GM12878 (cell line): Measurements from ENCODE around the gene CLCN7.

Experiments used
- EZH2 ChIP-seq: IDR thresholded peaks from 2 replicates; pipeline ENCODE4 v1.6.1; 2012; ENCODE audit warnings: low read depth, mild to moderate bottlenecking, control low read depth, inconsistent platforms, low read length, borderline replicate concordance; ENCODE audit not compliant: control insufficient read depth
- GATAD2B ChIP-seq: fragments of 450-650 bp; conservative IDR thresholded peaks from 2 replicates; pipeline ENCODE4 v1.6.1; 2017; ENCODE audit warnings: low read depth, mild to moderate bottlenecking, moderate library complexity
- MYC ChIP-seq: IDR thresholded peaks from 2 replicates; pipeline ENCODE4 v1.6.1; 2011; ENCODE audit warnings: mild to moderate bottlenecking, low read length, moderate library complexity, inconsistent platforms; ENCODE audit not compliant: insufficient read depth, insufficient replicate concordance, insufficient read length, severe bottlenecking
- TAF1 ChIP-seq: IDR thresholded peaks from 2 replicates; pipeline ENCODE4 v1.6.1; 2011; ENCODE audit warnings: mild to moderate bottlenecking, low read depth, low read length, borderline replicate concordance
- TF ChIP-seq, protein P1 (sequence below): IDR thresholded peaks from 2 replicates; pipeline ENCODE4 v1.6.1; 2012; ENCODE audit warnings: low read depth, low read length, improper control_type of control experiment
- TF ChIP-seq, protein P2 (sequence below), 3 experiments: IDR thresholded peaks in 2 of 3; conservative IDR thresholded peaks in 1 of 3; 2 replicates each; pipeline ENCODE4 v1.5.1; 2011; ENCODE audit warnings: low read depth in 3 of 3, low read length in 3 of 3, mild to moderate bottlenecking in 3 of 3, control low read depth in 2 of 3, moderate library complexity in 2 of 3, inconsistent platforms in 1 of 3, mixed read lengths in 1 of 3; ENCODE audit not compliant: control insufficient read depth in 2 of 3, insufficient read depth in 1 of 3; ENCODE audit errors: extremely low read depth in 1 of 3

DNA sequence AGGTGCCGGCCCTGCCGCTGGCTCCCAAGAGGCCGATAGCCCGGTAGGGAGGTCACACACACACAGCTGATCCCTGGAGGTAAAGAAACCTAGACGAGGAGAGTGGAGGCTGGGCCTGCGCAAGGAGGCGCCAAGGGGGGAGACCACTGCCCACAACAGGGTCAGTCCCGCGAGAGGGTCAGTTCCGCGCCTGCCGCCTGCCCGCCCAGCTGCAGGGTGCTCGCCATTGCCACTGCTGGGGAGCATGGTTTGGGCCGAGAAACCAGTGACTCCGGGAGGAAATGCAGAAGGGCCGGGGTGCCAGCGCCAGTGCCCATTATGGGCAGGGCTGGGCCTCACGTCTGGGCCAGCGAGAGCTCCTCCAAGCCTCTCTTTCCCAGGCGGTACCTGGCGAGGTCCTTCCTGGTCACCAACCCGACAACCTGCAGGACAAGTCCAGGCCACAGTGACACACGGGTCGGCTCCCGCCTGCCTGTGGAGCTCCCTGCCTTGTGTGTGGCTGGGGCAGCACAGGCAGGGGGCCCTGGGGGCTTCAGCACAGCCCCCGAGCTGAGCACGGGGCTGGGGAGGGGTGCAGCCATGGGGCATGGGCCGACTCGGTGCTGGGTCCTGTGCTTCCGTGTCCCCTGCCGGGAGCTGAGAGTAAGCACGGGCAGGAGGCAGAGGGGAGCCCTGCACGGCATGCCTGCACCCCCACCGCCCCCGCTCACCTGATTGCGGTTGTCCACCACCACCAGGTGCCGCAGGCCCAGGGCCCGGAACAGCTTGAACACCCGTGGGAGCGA, 28.3 kb downstream of the CLCN7 start:
- TF ChIP-seq, protein P1, sequence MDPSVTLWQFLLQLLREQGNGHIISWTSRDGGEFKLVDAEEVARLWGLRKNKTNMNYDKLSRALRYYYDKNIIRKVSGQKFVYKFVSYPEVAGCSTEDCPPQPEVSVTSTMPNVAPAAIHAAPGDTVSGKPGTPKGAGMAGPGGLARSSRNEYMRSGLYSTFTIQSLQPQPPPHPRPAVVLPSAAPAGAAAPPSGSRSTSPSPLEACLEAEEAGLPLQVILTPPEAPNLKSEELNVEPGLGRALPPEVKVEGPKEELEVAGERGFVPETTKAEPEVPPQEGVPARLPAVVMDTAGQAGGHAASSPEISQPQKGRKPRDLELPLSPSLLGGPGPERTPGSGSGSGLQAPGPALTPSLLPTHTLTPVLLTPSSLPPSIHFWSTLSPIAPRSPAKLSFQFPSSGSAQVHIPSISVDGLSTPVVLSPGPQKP: no peak
- TF ChIP-seq, protein P2, sequence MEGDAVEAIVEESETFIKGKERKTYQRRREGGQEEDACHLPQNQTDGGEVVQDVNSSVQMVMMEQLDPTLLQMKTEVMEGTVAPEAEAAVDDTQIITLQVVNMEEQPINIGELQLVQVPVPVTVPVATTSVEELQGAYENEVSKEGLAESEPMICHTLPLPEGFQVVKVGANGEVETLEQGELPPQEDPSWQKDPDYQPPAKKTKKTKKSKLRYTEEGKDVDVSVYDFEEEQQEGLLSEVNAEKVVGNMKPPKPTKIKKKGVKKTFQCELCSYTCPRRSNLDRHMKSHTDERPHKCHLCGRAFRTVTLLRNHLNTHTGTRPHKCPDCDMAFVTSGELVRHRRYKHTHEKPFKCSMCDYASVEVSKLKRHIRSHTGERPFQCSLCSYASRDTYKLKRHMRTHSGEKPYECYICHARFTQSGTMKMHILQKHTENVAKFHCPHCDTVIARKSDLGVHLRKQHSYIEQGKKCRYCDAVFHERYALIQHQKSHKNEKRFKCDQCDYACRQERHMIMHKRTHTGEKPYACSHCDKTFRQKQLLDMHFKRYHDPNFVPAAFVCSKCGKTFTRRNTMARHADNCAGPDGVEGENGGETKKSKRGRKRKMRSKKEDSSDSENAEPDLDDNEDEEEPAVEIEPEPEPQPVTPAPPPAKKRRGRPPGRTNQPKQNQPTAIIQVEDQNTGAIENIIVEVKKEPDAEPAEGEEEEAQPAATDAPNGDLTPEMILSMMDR (IDR thresholded peaks at IDR 0.05 in 2 of 3, conservative IDR thresholded peaks at IDR 0.05 in 1 of 3; ENCODE audit: control insufficient read depth in 2 of 3, extremely low read depth in 1 of 3, insufficient read depth in 1 of 3, low read depth in 3 of 3, low read length in 3 of 3): no peak
- TF ChIP-seq MYC (no peak), GATAD2B (no peak), EZH2 (no peak), TAF1 (no peak)
